Epithelial cell of esophagus (primary cell): ENCODE results near the gene NOXRED1.

Experiments used
- DNase-seq: peaks from one replicate; pipeline ENCODE4 v3.0.0; 2010; ENCODE audit warnings: low read depth
- H3K4me3 ChIP-seq: 2 replicates; pipeline ENCODE4 v1.5.1; 2011; ENCODE audit warnings: mild to moderate bottlenecking, low read length, control low read depth
- CTCF ChIP-seq: IDR thresholded peaks from 2 replicates; pipeline ENCODE4 v1.5.1; 2011; ENCODE audit warnings: low read depth, mild to moderate bottlenecking, low read length, control low read depth, inconsistent platforms; ENCODE audit not compliant: insufficient read depth; ENCODE audit errors: missing control alignments

Gene NOXRED1

GRCh38 chr14:77344377-77344996 lies 78.8 kb downstream of the NOXRED1 start:
- DNase-seq = no peak
- TF ChIP-seq CTCF = no peak

More at GRCh38 chr14:77344377-77344996, 78.8 kb downstream of the NOXRED1 start:
- no peak overlapping the region for H3K4me3 ChIP-seq
